Measurements from ENCODE around the gene RPL11.
A peak's percentile ranks its signal among the peaks of the same experiment; 100 is the strongest.
"Not testable (repeated sequence)": the region's sequence is repeated elsewhere in the genome, so short reads cannot be mapped to it uniquely, and the experiment has no call there.

The RPL11 gene

GRCh38 chr1:23691499-23692307, at the start of gene RPL11:
RPL11 (plus strand) TSS chr1:23691806; CDS start chr1:23691824, 18 bp downstream.
- DNase-seq (ENCODE audit: low spot score), result peak; percentile 92

GRCh38 chr1:23643736-23644554, 47.7 kb upstream of the RPL11 start:
- DNase-seq (ENCODE audit: low spot score), result no peak

- no peak for DNase-seq (ENCODE audit: low spot score)
Measured at GRCh38 chr1:23644555-23644866, 47.1 kb upstream of the RPL11 start.

- DNase-seq (ENCODE audit: low spot score), result no peak
Measured at GRCh38 chr1:23645338-23645737, 46.3 kb upstream of the RPL11 start.

DNA sequence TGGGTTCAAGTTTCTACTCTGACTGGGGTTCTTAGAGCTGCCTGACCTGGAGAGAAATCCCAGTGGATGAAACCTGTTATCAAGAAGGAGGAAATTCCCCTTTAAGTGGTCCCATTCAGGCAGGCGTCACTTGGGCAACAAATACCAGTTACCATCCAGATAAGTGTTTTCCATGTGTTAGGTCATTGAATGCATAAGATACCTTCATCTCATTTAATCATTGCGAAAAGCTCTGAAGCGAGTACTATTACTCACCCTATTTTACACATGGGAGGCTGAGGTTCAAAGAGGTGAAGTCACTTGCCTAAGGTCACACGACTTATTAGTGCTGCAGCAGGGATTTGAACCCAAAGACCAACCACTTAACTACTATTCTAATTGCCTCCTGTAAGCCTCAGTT, 45.5 kb upstream of the RPL11 start:
- no peak for DNase-seq (ENCODE audit: low spot score)

GRCh38 chr1:23646541-23646940, 45.1 kb upstream of the RPL11 start:
- DNase-seq (ENCODE audit: low spot score), result no peak

DNA sequence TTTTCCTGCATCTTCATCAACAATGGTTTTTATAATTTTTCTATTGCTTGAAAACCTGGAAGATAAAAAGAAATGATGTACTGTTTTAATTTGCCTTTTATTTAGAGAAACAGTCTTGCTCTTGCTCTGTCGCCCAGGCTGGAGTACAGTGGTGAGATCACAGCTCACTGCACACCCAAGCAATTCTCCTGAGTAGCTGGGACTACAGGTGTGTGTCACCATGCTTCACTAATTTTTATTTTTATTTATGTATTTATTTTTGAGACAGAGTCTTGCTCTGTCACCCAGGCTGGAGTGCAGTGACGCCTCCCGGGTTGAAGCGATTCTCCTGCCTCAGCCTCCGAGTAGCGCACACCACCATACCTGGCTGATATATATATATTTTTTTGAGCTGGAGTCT, 43.0 kb upstream of the RPL11 start:
- no peak for DNase-seq (ENCODE audit: low spot score)

DNA sequence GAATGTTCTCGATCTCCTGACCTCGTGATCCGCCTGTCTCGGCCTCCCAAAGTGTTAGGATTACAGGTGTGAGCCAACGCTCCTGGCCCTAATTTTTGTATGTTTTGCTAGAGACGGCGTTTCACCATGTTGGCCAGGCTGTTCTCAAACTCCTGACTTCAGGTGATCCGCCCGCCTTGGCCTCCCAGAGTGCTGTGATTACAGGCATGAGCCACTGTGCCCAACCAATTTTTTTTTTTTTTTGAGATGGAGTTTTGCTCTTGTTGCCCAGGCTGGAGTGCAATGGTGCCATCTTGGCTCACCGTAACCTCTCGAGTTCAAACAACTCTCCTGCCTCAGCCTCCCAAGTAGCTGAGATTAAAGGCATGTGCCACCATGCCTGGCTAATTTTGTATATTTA, 42.4 kb upstream of the RPL11 start:
- DNase-seq (ENCODE audit: low spot score), result not testable (repeated sequence)

GRCh38 chr1:23650344-23650990, 41.1 kb upstream of the RPL11 start:
- DNase-seq (ENCODE audit: low spot score), result no peak

- peak; percentile 63 for DNase-seq (ENCODE audit: low spot score)
Measured at GRCh38 chr1:23651069-23651808, 40.4 kb upstream of the RPL11 start.

- peak; percentile 69 for DNase-seq (ENCODE audit: low spot score)
Measured at GRCh38 chr1:23657659-23658275, 33.8 kb upstream of the RPL11 start.

DNA sequence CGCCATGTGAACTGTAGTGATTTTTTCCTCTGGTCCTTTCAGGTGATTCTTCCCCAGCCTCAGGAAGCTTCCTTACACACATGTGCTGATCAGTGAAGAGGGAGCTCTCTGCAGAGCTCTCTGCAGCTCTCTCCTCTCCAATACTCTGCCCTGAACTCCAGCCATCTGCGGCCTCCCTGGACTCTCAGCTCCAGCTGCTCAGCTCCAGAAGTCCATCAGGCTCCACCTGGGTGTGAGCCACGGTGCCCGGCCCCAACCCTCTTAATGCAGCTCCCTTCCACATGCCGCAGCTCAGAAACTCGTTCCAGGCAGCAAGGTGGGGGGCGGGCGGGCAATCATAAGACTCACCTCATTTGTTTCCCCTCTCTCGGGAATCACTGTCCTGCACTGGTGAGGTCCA, 30.9 kb upstream of the RPL11 start:
- DNase-seq (ENCODE audit: low spot score), result no peak

DNA sequence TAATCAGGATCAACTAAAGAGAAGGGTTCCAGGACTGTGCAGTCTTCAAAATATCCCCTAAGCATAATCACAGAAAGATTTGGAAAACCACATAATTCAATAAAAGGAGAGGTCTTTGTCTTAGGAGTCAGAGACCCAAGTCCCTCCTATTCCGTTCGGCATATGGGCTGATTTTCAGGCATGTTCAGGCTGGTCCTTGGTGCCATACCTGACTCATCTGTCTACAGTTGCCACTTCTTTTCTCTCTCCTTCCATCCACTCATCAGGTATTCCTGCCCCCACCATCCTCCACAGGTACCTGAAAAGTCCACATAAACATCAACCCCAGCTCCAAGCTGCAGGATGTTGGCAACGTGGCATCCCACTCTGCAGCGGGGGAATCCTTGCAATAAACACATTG, 29.7 kb upstream of the RPL11 start:
- DNase-seq (ENCODE audit: low spot score), result no peak

GRCh38 chr1:23664837-23665795, 26.5 kb upstream of the RPL11 start:
- peak; percentile 36 for DNase-seq (ENCODE audit: low spot score)

DNA sequence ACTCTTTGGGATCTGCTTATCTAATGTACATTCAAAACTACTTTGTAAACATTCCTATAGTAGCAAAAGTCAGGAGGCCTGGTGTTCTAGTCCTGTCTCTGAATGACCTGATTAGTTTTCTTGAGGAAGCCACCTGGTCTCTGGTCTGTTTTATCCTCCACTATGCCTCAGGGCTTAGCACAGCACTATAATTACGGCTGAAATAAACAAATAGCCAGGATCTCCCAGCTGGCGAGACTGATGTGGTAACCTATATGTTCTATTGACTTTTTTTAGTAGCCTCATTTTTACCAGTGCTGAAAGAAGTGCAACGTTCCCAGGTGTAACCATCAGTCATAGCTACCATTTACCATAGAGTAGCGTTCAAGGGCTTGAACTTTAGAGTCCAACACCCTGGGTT, 24.2 kb upstream of the RPL11 start:
- DNase-seq (ENCODE audit: low spot score), result no peak

- no peak for DNase-seq (ENCODE audit: low spot score)
Measured at GRCh38 chr1:23670709-23671108, 20.9 kb upstream of the RPL11 start.

GRCh38 chr1:23673086-23673813, 18.4 kb upstream of the RPL11 start:
- peak; percentile 50 for DNase-seq (ENCODE audit: low spot score)

- DNase-seq (ENCODE audit: low spot score), result no peak
Measured at GRCh38 chr1:23679815-23680214, 11.8 kb upstream of the RPL11 start.

GRCh38 chr1:23682946-23683345, 8.7 kb upstream of the RPL11 start:
- no peak for DNase-seq (ENCODE audit: low spot score)

GRCh38 chr1:23684415-23684814, 7.2 kb upstream of the RPL11 start:
- no peak for DNase-seq (ENCODE audit: low spot score)

All from hepatic stellate cell (primary cell).